Inflammatory macrophage treated with lipopolysaccharide for 4 hours (primary cell): ENCODE measurements around the gene STMN1.

Experiments
- DNase-seq: peaks from one replicate; pipeline ENCODE4 v3.0.0-alpha.2; 2020

The STMN1 gene

DNA sequence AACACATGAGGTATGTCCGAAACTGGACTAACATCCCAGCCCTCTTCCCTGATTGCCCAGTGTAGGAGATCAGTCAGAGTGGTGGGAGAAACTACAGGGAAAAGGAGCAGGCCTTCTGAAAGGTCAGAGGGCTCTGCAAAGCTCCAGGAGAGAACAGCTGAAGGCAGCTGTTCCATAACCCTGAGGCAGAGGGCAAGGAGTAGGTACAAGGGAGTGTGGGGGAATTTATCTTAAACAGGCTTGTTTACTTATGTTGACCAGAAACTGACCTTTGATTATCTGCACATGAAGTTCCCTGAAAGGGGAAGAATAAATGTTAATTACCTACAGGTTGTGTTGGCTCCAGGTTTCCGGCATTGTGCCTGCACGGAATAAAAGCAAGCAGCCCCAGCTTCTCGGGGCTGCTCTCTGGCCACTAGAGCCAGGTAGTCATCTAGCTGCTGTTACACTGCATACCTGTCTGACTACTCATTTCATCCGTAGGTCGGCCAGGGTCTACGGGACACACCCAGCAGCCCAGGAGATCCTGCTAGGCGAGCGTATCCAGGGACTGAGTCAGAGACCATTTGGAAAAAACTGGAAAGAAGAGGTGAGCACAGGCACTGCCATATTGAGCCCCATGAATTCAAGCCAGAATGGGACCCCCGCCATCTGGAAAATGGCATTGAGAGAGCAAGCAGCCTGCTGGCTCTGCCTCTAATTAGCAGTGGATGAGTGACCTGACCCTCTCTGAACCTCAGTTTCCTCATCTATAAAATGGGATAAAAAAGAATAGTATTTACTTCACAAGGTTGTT lies 15.8 kb downstream of the STMN1 start:
- DNase-seq: no peak

DNA sequence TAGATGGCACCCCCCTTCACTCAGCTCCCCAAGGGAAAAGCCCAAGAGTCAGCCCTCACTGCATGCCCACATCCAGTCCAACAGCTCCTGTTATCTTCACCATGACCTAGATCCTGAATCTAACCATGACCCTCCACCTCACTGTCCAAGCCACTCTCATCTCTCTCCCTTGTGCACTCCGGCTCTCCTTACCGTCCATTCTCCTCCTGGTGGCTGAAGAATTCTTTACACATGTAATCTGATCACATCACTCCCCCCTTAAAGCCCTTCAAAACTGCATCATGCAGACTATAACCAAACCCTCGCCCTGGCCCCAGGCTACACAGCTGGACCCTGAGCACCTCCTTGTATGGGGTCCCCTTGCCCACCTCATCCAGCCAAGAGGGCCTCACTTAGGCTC lies 16.7 kb downstream of the STMN1 start:
- no peak for DNase-seq

DNA sequence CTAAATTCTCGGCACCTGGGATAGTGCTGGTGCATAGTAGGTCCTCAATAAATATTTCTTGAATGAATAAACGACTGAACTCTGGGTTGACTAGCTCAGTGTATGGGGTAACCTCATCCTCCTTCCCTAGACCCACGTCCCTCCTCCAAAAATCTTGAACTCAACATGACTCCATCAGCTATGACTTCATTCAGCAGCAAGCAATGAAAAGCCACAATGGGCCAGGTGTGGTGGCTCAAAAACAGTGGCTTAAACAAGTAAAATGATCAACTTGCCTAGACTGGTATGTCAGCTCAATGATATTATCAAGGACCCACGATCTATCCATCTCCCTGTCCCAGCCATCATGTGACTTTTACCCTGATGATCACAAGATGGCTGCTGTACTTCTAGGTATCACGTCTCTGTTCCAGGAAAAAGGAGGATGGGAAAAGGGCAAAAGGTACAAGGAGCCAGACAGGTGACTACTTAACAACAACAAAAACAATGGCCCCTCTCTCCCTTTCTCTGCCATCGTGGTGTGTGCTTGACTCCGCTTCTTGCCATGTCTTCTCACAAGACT lies 17.7 kb downstream of the STMN1 start:
- no peak for DNase-seq

DNA sequence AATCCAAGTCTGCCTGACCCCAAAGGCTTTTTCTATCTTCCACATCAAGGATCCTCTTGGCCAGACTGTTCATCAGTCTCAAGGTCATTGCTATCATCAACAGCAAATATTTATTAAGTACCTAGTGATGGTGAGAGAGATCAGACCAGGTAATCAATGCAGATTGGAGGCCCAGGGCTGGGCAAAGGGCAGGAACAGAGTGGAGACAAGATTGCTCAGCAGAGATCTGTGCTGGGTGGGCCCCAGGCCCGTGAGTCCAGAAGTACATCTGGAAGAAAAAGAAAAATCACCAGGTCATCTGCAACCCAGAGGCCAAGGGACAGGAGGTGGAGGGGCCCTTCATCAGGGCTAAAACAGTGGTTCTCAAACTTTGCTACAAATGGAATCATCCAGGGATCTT lies 20.6 kb downstream of the STMN1 start:
- DNase-seq: no peak

DNA sequence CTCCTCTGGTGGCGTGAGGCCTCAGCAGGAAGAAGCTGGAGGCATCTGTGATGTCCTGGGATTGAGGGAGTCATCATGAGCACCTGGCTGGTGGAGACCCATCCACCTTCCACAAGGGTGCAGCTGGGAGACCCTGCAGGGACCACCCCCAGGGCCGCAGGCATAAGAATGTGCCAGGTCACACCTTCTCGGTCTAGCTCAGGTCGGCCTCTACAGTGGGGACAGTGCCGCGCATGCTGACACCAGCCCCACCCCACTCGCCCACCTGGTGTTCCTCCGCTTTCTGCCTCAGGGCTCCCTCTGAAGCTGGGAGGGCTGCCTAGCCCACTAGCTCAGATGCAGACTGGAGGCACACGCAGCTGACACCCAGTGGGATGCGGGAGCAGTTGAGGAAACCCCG lies 25.0 kb downstream of the STMN1 start:
- no peak for DNase-seq

DNA sequence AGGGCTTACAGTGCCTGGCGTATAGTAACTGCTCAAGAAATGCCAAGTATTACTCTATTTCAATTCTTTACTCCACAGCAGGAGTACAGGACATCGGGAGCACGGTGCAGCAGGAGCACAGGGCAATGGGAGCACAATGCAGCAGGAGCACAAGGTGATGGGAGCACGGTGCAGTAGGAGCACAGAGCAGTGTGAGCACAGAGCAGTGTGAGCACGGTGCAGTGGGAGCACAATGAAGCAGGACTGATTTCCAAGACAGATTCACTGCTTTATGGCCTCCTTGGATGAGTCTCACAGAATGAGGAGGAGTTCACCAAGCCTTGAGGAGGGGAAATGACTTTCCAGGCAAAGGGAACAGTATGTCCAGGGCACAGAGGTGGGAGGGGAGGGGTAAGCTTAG lies 25.7 kb downstream of the STMN1 start:
- no peak for DNase-seq

DNA sequence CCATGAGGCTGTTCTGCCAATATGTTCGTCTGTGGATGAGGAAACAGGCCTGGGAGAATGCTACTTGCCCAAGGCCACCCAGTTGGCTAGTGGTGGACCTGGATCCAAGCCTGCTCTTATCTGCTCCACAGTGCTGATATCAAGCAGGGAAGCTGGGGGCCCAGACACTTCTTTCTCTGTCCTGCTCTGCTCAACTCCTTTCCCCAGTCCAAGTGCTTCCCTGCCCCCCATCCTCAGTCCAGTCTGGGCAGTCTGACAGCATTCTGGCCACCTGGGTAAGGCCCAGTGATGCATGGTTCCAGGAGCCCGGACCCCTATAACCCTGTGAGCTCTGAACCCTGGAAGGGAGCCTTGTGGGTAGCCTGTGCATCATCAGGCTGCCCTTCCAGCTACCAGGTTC lies 26.5 kb downstream of the STMN1 start:
- DNase-seq: no peak

DNA sequence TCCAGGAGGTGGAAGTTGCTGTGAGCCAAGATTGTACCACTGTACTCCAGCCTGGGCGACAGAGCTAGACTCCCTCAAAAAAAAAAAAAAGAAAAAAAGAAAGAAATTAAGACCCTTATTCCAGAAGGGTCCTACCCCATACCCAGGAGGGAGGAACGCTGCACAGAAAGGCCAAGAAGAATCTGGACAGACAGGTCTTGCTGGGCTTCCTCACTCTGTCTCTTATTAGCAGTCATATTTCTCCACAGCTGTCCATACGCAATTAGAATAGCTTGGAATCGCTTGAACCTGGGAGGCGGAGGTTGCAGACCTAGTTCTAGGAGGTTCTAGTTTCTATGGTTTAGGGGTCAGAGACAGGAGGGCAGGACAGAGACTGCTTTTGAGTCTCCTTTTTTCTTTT lies 27.5 kb downstream of the STMN1 start:
- DNase-seq: no peak

DNA sequence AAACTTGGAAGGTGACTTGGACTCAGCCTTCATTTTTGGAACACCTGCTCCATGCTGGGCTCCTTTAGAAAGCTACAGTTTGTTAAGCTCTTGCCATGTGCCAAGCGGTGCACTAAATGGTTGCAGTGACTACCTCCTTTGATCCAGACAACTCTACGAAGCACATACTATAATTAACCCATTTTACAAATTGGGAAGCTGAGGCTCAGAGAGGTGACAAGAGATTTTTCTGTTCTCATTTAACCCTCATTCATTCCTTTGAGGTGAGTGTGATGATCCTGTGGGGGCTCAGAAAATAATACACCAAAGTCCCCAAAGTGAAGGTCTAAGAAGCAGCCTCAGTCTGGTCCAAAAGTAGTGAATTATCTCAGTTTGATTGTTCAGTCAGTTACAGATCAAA lies 29.1 kb downstream of the STMN1 start:
- DNase-seq: no peak

DNA sequence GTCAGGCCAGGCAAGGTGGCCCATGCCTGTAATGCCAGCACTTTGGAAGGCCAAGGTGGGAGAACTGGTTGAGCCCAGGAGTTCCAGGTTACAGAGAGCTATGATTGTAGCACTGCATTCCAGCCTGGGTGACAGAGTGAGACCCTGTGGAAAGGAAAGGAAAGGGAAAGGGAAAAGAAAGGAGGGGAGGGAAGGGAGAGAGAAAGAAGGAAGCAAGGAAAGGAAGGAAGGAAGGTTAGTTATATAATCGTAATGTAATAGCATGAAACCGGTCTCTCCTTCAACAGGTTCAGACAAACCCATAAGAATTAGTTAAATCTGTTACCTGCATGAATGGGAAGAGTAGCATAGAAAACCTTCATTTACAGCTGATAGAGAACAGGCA lies 29.5 kb downstream of the STMN1 start:
- no peak for DNase-seq

DNA sequence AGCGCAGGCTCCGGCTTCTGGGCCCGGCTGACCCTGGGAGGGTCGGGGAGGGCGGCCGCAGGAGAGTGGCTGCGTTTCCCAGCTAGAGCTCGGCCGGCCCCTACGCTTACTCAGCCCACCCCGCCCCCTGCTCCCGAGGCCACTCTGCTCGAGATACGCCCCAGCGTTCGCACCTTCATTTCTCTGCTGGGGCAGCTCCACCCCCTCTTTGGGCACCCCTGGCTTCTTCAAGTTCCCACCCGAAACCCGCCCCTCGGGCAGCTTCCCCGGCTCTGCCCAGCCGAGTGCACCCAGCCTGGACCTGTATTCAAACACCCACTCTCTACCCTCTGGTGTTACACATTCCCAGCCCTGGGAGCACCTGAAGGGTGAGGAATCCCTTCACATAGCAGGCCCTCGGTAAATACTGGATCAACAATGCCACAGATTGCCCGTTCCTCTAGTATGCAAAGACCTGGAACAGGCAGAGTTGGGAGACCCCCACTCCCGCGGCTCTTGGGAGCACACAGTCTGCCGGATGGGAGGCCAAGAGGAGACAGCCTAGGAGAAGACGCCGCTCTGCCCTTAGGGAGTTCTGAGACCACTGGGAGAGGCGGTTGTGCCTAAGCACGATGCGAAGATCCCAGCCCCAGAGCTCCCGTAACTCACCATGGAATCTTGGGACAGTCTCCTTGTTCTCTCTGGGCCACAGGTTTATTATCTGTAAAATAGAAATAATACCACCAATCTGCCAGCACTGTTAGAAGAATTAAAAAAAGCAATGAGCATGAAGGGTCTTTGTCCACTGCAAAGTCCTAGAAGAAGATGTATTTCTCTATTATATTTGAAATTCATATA lies 30.1 kb downstream of the STMN1 start:
- DNase-seq: no peak

DNA sequence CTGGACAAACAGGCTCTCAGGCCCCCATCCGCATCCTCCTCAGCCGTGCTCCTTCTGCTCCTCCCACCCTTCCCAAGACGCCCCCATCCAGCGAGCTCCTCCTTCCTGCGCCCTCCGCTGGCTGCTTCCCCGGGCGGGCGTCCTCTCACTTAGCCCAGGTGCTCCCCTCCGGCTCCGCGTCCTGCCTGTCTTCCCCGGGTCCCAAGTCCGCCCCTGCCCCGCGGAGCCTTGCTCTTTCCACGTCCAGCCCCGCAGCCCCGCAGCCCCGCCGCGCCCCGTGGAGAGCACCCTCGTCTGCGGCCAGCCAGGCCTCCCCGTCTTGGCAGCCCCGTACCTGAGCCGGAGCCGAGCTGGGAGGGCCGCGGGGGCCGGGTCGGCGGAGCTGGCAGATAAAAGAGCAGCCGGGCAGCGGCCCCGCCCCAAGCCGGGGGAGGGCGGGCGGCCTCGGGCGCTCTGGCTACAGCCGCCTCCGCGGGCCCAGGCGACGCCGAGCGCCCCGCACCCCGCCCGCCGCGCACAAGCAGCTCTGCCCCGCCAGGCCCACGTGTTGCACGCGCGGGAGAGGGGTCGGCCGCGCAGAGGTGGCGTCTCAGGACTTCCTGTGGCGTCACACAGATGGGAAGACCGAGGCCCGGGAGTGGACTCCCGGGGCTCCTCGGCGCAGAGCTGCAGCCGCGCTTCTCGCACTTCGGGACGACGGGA lies 30.9 kb downstream of the STMN1 start, which contains the start of gene PAQR7:
Gene PAQR7 (minus strand): TSS at position 555 of the 702 bp plus-strand sequence. CDS start 11,869 bp downstream, outside the sequence.
- peak; percentile 38 for DNase-seq

DNA sequence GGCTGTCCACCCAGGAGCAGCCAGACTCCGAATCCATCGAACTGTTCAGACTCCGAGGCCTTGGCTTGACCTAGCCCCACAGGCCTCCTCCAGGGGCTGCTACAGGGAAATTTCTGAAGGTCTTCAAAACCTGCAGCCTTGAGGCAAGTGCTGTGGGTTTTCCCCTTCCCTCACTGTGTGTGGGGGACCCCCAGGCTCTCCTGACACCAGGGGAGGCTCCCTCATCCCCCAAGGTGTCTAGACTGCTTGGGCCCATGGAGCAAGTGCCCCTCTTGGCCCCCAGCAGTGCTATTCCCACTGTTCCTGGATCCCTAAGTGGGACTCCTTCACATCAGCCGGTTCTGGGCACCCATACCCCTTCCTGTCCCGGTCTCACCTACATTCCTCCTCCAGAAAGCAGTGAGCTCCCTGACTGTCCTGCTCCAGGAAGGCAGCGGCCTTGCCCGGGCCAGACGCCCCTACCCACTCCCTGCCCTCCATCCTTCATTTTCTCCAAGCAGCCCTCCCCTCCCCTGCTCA lies 31.5 kb downstream of the STMN1 start:
- DNase-seq: no peak

DNA sequence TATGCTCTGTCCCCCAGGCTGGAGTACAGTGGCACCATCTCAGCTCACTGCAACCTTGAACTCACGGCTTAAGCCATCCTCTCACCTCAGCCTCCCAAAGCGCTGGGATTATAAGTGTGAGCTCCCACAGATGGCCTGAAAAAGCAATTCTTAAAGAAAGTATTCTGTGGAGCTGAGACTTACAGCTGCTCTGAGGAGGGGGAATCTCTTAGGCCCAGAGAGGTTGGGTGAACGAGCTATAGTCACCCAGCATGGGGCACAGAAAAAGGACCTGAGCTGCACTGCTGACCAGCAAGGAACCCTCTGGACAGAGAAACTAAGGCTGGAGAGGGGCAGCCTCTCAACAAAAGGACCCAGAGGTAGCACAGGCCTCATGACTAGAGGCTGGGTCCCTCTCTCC lies 32.0 kb downstream of the STMN1 start:
- no peak for DNase-seq

DNA sequence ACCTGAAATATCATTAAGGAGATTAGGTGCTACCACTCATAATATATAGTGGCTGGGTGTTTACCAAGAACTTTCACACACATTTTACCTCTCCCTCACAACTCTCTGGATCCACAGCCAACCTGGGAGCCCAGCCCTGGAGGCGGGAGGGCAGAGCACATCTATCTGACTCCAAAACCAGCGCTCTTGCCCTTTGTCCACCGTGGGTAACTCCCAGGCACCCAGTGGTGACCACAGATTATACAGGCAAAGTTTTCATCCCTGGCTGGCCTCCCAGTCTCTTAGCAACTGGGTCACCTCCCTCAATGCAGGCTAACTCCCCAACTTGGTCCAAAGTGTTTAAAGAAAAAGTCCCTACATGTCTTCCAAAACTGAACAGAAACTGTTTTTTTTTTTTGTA lies 33.1 kb downstream of the STMN1 start:
- DNase-seq: no peak

DNA sequence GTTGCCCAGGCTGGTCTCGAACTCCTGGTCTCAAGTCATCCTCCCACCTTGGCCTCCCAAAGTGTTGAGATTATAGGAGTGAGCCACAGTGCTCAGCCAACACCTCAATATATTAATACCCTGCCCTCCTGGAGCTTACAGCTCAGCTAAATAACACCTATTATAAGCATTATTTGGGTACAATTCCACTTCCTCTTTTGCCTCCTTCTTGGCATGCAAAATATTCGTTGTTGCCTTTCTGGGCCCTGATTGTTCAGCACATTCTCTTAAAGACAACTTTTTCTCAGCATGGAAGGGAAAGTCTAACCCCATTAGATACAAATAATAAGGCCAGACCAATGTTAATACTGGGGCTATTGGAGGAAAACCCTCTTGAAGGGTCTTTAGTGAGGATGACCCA lies 33.5 kb downstream of the STMN1 start:
- no peak for DNase-seq

DNA sequence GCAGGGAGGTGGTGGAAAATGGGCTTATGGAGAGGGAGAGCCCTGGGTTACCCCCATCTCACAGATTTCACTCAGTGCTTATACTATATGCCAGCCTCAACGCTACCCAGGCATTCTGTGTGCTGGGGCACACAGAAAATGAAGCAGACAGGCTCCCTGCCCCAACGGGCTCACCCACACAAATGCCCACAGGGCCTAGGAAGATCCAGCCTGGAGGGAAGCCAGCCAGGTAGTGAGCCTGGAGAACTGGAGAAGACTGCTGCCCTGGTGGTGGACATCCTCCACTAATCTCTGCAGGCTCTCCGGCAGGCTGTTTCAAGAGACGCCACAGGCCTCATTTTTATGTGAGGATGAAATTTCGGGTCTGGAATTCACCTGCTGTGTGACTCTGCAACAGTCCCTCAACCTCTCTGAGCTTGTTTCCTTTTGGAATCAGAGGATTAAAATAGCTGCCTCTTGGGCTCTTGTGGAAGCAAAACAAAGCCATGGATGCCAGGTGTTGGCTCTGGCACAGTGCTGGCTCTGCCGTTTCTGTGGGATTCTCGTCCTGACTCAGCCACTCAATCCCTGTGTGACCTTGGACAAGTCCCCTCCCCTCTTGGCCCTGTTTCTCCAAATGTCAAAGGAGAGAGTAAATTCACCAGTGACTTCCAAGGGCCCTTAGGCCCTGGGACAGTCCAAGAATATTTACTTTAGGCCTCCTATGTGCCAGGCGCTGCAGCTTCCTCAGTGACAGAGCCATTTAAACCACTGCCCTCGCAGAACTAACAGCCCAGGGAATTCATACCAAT lies 34.3 kb downstream of the STMN1 start:
- DNase-seq: no peak

DNA sequence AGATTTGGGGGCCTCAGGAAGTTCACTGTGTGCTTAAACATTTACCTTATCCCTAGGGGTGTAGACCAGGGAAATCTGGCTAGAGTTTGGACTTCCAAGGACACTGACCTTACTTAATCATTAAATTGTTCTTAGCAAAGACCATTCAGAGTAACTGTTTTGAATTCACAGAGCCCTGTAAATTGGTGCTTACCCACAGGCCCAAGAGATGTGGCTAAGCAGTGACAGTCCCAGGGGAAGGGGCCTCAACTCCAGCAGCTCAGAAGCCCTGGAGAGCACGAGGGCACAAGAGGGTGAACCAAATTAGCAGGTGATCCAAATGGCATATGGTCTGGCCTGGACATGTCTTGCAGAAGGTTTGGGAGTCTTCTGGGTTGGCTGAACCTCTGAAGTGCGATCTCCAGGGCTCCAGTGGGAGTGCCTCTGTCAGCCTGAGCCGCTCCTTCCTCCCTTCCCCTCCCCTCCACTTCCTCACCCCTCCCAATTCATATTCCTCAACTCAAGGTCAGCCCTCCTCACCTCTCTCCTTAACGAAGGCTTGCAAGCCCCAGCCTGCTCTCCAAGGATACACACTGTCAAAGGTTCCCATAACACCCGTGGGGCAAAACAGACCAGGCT lies 35.0 kb downstream of the STMN1 start:
- no peak for DNase-seq

DNA sequence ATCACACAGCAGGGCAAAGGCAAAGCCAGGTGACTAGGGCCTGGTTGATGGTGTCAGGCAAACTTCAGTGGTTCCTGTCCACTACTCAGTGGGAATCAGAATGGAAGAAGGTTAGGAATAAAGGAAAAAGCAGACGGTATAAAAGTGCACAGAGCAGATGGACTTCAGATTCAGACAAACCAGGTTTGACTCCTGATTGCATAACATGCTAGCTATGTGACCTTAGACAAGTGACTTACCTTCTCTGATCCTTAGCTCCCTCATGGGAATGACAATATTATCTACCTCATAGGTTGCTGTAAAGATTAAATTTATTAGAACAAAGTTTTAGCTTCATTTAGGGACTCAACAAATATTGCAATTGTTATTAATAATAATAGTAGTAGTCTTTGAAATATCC lies 35.6 kb downstream of the STMN1 start:
- no peak for DNase-seq

DNA sequence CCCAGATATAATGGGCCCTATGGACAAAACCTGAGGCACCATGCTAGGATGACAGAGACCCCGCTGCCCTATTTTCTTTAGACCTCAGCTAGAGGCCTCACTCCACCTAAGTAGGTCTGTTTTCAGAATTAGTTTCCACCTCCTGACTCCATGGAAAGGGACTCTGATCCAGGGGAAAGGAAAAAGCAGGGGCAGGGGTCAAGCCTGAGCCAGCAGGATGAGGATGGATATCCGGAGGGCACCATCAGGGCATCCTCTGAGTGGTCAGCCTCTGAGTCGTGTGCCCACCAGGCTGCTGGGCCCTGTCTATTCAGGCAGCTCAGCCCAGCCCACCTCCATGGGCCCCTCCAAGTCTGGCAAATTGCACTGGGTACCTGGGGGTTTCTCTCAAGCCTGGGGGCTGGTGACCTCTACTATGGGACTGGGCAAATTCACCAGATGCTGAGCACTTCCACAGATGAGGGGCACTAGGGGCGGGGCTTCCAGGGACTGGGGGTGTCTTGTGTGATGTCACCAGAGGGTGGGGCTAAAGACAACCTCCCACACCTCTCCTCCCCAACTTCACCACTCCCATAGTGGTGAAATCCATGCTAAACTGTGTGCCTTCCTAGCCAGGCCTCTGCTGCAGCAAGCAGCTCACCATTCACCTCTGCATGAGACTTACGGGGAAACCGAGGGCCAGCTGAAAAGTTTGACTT lies 36.2 kb downstream of the STMN1 start:
- no peak for DNase-seq
